Tibial artery (tissue), 4 donors: ENCODE measurements around the gene PEAR1.

ENCODE experiments used
- DNase-seq, 2 donors: peaks; one replicate each; pipeline ENCODE4 v3.0.0-alpha.2; 2019
- H3K27ac ChIP-seq, 2 donors: fragments of 200-600 bp; sonication (generic) in 1 of 2; 1 replicate in 1 of 2; 2 replicates in 1 of 2; pipeline ENCODE4 v1.5.1; 2018 to 2019; ENCODE audit warnings: mild to moderate bottlenecking in 1 of 2
- H3K27me3 ChIP-seq, 2 donors: fragments of 200-600 bp; sonication (generic) in 1 of 2; one replicate each; pipeline versions ENCODE4 v1.5.1 to v1.6.0; 2016 to 2019
- H3K36me3 ChIP-seq, 3 donors: fragments of 200-600 bp; sonication (generic) in 2 of 3; one replicate each; pipeline ENCODE4 v1.5.1; 2016 to 2019; ENCODE audit warnings: mild to moderate bottlenecking in 2 of 3
- H3K4me1 ChIP-seq, 4 donors: fragments of 200-600 bp; sonication (generic) in 2 of 4; 1 replicate in 3 of 4; 2 replicates in 1 of 4; pipeline ENCODE4 v1.5.1; 2016 to 2019
- H3K4me3 ChIP-seq, 2 donors: fragments of 200-600 bp; sonication (generic) in 1 of 2; 1 replicate in 1 of 2; 2 replicates in 1 of 2; pipeline ENCODE4 v1.5.1; 2018 to 2019; ENCODE audit warnings: mild to moderate bottlenecking in 2 of 2
- H3K9me3 ChIP-seq, 3 donors: fragments of 200-600 bp; sonication (generic) in 1 of 3; one replicate each; pipeline ENCODE4 v1.5.1; 2016 to 2019
- intact Hi-C: fragments of 100-400 bp; cut with DNase I; formaldehyde crosslinking; loops from one replicate; pipeline ENCODE4 v1.15.0; 2023; ENCODE audit warnings: low total_unique reads
- TF ChIP-seq, protein P1 (sequence below), 2 experiments: fragments of 200-600 bp in 1 of 2; fragments of 450-650 bp in 1 of 2; IDR thresholded peaks; one replicate each; pipeline ENCODE4 v1.5.1; 2017 to 2019; ENCODE audit warnings: antibody characterized with exemption in 2 of 2, mild to moderate bottlenecking in 1 of 2, moderate library complexity in 1 of 2

PEAR1 gene

DNA sequence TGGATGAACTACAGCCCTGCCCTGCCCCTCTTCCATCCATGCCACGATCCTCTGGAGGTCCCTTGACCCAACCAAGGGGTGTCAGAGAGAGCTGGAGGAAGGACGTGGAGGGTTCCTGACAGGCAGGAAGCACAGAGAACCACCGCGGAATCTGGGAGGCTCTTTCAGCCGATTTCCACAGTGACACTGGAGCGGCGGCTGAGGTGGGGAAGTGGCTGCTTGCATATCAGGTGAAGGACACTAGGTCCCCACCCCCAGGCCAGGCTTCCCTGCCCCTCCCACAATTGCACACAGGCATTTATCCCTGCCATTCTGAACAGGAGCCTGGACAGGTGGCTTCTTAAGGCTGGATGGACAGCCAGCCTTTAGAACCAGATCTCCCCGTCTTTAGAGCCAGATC is 44.4 kb downstream of the PEAR1 start:
- TF ChIP-seq, protein P1, sequence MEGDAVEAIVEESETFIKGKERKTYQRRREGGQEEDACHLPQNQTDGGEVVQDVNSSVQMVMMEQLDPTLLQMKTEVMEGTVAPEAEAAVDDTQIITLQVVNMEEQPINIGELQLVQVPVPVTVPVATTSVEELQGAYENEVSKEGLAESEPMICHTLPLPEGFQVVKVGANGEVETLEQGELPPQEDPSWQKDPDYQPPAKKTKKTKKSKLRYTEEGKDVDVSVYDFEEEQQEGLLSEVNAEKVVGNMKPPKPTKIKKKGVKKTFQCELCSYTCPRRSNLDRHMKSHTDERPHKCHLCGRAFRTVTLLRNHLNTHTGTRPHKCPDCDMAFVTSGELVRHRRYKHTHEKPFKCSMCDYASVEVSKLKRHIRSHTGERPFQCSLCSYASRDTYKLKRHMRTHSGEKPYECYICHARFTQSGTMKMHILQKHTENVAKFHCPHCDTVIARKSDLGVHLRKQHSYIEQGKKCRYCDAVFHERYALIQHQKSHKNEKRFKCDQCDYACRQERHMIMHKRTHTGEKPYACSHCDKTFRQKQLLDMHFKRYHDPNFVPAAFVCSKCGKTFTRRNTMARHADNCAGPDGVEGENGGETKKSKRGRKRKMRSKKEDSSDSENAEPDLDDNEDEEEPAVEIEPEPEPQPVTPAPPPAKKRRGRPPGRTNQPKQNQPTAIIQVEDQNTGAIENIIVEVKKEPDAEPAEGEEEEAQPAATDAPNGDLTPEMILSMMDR (IDR thresholded peaks at IDR 0.05) = no peak
- intact Hi-C loops = no loop called here
- Histone ChIP-seq H3K36me3 (peaks cover 37 to 80% (median 58%) of the 10 kb centered on the region in 3 donors), H3K27ac (no peak overlapping the region), H3K4me3 (no peak overlapping the region), H3K27me3 (no peaks in the 10 kb centered on the region), H3K4me1 (no peaks in the 10 kb centered on the region), H3K9me3 (no peaks in the 10 kb centered on the region)
- DNase-seq = no peak

DNA sequence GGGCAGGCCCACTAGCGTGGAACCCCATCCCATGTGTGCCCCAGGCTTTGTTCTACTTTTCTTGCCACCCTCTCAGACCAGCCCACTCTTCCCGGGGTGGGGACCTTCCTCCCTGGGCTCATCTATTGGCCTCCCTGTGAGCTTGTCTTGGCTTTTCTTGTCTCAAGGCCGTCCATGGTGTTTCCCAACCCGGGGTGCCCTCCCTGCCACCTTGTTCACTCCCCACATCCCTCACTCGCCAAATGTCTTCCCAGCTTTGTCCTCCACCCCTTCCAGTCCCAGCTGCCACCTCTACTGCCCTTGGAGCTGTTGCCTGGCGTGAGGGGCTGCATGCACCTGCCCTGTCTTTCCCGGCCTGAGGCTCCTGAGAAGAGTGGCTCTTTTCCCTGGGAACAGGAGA is 45.3 kb downstream of the PEAR1 start:
- no peak for DNase-seq
- no peaks in the 10 kb centered on the region for H3K4me1 ChIP-seq
- H3K4me3 ChIP-seq = no peak overlapping the region
- H3K27ac ChIP-seq = no peak overlapping the region
- H3K36me3 ChIP-seq = peaks cover 43 to 90% (median 67%) of the 10 kb centered on the region in 3 donors
- no peaks in the 10 kb centered on the region for H3K27me3 ChIP-seq
- intact Hi-C loops = no loop called here
- H3K9me3 ChIP-seq = no peaks in the 10 kb centered on the region
- TF ChIP-seq, protein P1 (IDR thresholded peaks at IDR 0.05) = no peak

DNA sequence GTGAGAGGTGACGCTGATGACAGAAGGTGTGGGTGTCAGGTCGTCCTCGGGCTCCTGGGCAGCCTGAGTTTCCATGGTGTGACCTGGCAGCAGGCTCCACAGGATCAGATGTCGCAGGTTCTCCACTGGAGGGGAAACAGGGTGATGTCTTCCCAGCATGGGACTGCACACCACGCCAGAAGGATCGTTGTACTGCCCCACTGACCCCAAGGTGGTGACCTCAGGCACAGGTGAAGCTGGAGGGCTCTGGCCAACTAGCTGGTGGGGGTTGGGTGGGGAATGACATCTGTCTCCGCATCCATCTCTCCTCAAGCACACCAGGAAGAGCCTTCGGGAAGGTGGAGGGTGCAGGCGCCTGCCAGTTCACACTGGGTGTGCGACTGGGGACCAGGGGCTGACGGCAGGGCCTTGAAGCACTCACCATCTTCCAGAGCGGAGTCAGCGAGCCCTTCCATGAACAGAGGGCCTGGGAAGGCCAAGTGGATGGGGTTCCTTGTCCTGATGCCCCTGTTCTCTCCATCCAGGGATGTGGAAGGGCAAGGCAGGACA is 46.3 kb downstream of the PEAR1 start:
- no peak overlapping the region for H3K27ac ChIP-seq
- TF ChIP-seq, protein P1 (IDR thresholded peaks at IDR 0.05) = no peak
- H3K4me3 ChIP-seq = no peak overlapping the region
- intact Hi-C loops = no loop called here
- DNase-seq = no peak
- no peaks in the 10 kb centered on the region for H3K27me3 ChIP-seq
- H3K36me3 ChIP-seq = peaks cover 54 to 100% (median 77%) of the 10 kb centered on the region in 3 donors
- no peaks in the 10 kb centered on the region for H3K9me3 ChIP-seq
- H3K4me1 ChIP-seq = no peaks in the 10 kb centered on the region

DNA sequence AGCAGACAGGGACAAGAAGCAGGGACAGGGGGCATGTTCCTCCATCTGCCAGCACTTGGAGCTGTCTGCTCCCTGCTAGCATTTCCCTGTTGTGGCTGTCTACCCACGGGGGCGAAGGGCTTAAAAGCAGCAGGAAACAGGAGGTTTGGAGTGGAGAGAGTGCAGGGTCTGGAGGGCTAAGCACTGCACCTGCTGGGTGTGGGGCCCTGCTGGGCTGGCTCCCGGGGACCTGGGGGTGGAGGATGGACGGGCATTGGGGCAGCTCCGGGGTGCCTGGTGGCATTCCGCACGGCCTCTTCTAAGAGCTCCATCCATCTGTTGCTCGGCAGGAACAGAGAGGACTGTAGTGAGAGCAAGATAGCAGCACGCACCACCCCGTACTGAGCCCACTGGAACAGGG is 48.2 kb downstream of the PEAR1 start:
- H3K27ac ChIP-seq = no peak overlapping the region
- no peaks in the 10 kb centered on the region for H3K27me3 ChIP-seq
- H3K4me3 ChIP-seq = no peak overlapping the region
- no peaks in the 10 kb centered on the region for H3K9me3 ChIP-seq
- TF ChIP-seq, protein P1 (IDR thresholded peaks at IDR 0.05) = no peak
- peak in 1 of 2 donors; percentile 47 for DNase-seq
- H3K36me3 ChIP-seq = peaks cover 72 to 100% (median 90%) of the 10 kb centered on the region in 3 donors
- H3K4me1 ChIP-seq = no peaks in the 10 kb centered on the region
- intact Hi-C loops = no loop called here

DNA sequence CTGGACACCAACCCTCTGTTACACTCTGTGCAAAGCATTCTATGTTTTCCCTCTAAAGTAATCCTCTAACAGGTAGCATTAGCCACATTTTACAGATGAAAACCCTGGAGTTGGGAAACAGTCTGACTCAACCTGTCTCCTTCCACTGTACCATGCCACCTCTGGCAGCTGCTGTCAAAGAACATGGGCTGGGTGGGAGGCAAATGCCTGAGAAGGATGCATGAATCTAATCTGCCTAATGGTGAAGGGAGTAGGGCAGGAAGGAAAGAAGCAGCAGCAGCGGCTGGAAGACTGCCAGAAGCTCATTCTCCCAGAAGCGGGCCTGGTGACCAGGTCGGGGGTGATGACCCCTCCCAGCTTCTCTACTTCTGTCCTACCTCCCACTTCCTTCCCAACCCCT is 48.7 kb downstream of the PEAR1 start:
- intact Hi-C loops = no loop called here
- H3K27me3 ChIP-seq = no peaks in the 10 kb centered on the region
- no peak overlapping the region for H3K27ac ChIP-seq
- H3K4me3 ChIP-seq = no peak overlapping the region
- DNase-seq = no peak
- no peaks in the 10 kb centered on the region for H3K9me3 ChIP-seq
- H3K36me3 ChIP-seq = peaks cover 77 to 100% (median 95%) of the 10 kb centered on the region in 3 donors
- TF ChIP-seq, protein P1 (IDR thresholded peaks at IDR 0.05) = no peak
- H3K4me1 ChIP-seq = no peaks in the 10 kb centered on the region

DNA sequence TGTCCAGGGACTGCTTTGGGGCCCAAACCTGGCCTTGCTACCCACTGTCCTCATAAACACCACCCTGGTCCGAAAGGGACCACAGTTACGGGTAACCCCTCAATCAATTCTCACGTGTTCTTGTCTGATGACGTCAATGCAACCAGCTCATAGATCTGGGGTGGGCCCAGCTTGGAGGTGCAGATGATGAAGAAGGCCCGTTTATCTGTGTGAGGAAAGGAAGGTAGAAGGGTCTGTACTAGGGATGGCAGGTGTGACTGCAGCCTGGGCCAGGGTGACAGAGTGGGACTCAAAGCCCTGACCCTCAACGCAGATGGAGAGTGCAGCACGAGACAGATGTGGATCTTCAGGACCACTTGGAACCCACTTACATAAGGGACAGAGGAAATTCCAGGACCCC is 49.1 kb downstream of the PEAR1 start:
- Histone ChIP-seq H3K36me3 (peaks cover 81 to 100% (median 99%) of the 10 kb centered on the region in 3 donors), H3K27me3 (no peaks in the 10 kb centered on the region), H3K4me3 (no peak overlapping the region), H3K9me3 (no peaks in the 10 kb centered on the region), H3K27ac (no peak overlapping the region), H3K4me1 (no peaks in the 10 kb centered on the region)
- peak in 1 of 2 donors; percentile 34 for DNase-seq
- TF ChIP-seq, protein P1 (IDR thresholded peaks at IDR 0.05) = no peak
- intact Hi-C loops = no loop called here
